PC-3 (cell line): ENCODE results near the gene KCNQ2. TPM values are rescaled to one million over a fixed set of nuclear protein-coding genes. Genes with fewer than 3 reads are reported as not detected.

Experiments used
- ATAC-seq: fragments of 200-7000 bp; cut with Tn5 transposase; 2 replicates; pipeline ENCODE4 v1.9.1; 2020; ENCODE audit warnings: mild to moderate bottlenecking, moderate library complexity
- BruUV-seq: library from RNA; stranded (reverse); fragments of 400-500 nt; replicated peaks from 2 replicates; lab custom pipeline; 2021; lab: Mats Ljungman, UMichigan
- CTCF ChIA-PET: fragments of 300-600 bp; sonication (Branson Sonifier 250); formaldehyde crosslinking; loops from one replicate; lab custom pipeline; 2022; ENCODE audit warnings: antibody characterized with exemption; lab: Charles Lee
- POLR2A ChIA-PET: fragments of 300-600 bp; sonication (Branson Sonifier 250); formaldehyde crosslinking; loops from one replicate; lab custom pipeline; 2022; ENCODE audit warnings: antibody characterized with exemption; ENCODE audit not compliant: unreplicated experiment; lab: Charles Lee
- DNase-seq: peaks from one replicate; pipeline ENCODE4 v3.0.0-alpha.2; 2015
- H2AFZ ChIP-seq: fragments of 300-600 bp; sonication (generic); 2 replicates; pipeline ENCODE4 v1.6.0; 2016; ENCODE audit warnings: antibody characterized with exemption, low read length
- H3F3A ChIP-seq: fragments of 300-600 bp; sonication (generic); one replicate; pipeline ENCODE4 v1.6.0; 2017; ENCODE audit warnings: antibody characterized with exemption, low read length, control low read depth, mild to moderate bottlenecking; ENCODE audit not compliant: unreplicated experiment
- H3K27ac ChIP-seq: fragments of 300-600 bp; sonication (generic); 2 replicates; pipeline ENCODE4 v1.5.1; 2016; ENCODE audit warnings: mild to moderate bottlenecking, low read length
- H3K27me3 ChIP-seq: fragments of 300-600 bp; sonication (generic); 2 replicates; pipeline ENCODE4 v1.6.1; 2016; ENCODE audit warnings: low read length, mixed read lengths
- H3K36me3 ChIP-seq: fragments of 300-600 bp; sonication (generic); 2 replicates; pipeline ENCODE4 v1.6.1; 2016; ENCODE audit warnings: low read depth, mixed run types, low read length, mixed read lengths
- H3K4me1 ChIP-seq: fragments of 300-600 bp; sonication (generic); 2 replicates; pipeline ENCODE4 v1.5.1; 2016; ENCODE audit warnings: low read length; ENCODE audit not compliant: insufficient read depth
- H3K4me2 ChIP-seq: fragments of 300-600 bp; sonication (generic); 2 replicates; pipeline ENCODE4 v1.6.0; 2016; ENCODE audit warnings: low read length
- H3K4me3 ChIP-seq: fragments of 300-600 bp; sonication (generic); 2 replicates; pipeline ENCODE4 v1.5.1; 2016; ENCODE audit warnings: mild to moderate bottlenecking, low read length, mixed read lengths
- H3K79me2 ChIP-seq: fragments of 300-600 bp; sonication (generic); 2 replicates; pipeline ENCODE4 v1.6.1; 2017; ENCODE audit warnings: low read length, mixed read lengths
- H3K9ac ChIP-seq: fragments of 300-600 bp; sonication (generic); 2 replicates; pipeline ENCODE4 v1.6.0; 2016; ENCODE audit warnings: mild to moderate bottlenecking, low read length
- H3K9me2 ChIP-seq: fragments of 300-600 bp; sonication (generic); replicated peaks from 2 replicates; pipeline ENCODE4 v1.6.1; 2016; ENCODE audit warnings: mixed run types, low read length, mixed read lengths
- H3K9me3 ChIP-seq: fragments of 300-600 bp; sonication (generic); 2 replicates; pipeline ENCODE4 v1.6.1; 2016; ENCODE audit warnings: low read length, mixed read lengths
- H4K20me1 ChIP-seq: fragments of 300-600 bp; sonication (generic); 2 replicates; pipeline ENCODE4 v1.6.1; 2016; ENCODE audit warnings: low read length, mixed read lengths
- CTCF ChIP-seq: fragments of 300-600 bp; sonication (generic); conservative IDR thresholded peaks from 2 replicates; pipeline ENCODE4 v1.5.1; 2017; ENCODE audit warnings: antibody characterized with exemption, low read depth, mild to moderate bottlenecking, low read length
- EZH2 ChIP-seq: fragments of 300-600 bp; sonication (generic); IDR thresholded peaks from one replicate; pipeline ENCODE4 v1.6.1; 2017; ENCODE audit warnings: antibody characterized with exemption, mild to moderate bottlenecking, low read length; ENCODE audit not compliant: unreplicated experiment
- EZH2phosphoT487 ChIP-seq: fragments of 300-600 bp; sonication (generic); IDR thresholded peaks from 2 replicates; pipeline ENCODE4 v1.6.1; 2018; ENCODE audit warnings: mild to moderate bottlenecking, antibody characterized with exemption, low read length, borderline replicate concordance
- intact Hi-C: fragments of 100-400 bp; cut with micrococcal nuclease; formaldehyde crosslinking; loops from 2 replicates; pipeline ENCODE4 v1.9.0; 2023
- total RNA-seq: library from RNA; depleted of rRNA; stranded (reverse); fragments of >200 nt; gene quantifications from 2 replicates; pipeline ENCODE4 v1.2.3, GENCODE V29; 2014

KCNQ2 gene
- total RNA-seq, 1 experiment from 2014 or later: not detected

- H3K4me1 ChIP-seq: no peaks in the 10 kb centered on the region
- H2AFZ ChIP-seq: no peak overlapping the region
- no peak for ATAC-seq
- no peaks in the 10 kb centered on the region for H3K36me3 ChIP-seq
- no TSS peak for BruUV-seq
- ChIA-PET CTCF (no interaction called here), POLR2A (no interaction called here)
- H3K4me3 ChIP-seq: no peak overlapping the region
- H3K27me3 ChIP-seq: peaks cover 4% of the 10 kb centered on the region
- no peaks in the 10 kb centered on the region for H3K9me2 ChIP-seq
- H3F3A ChIP-seq: no peaks in the 10 kb centered on the region
- H3K27ac ChIP-seq: no peak overlapping the region
- TF ChIP-seq EZH2 (no peak), CTCF (no peak), EZH2phosphoT487 (no peak)
- H4K20me1 ChIP-seq: no peaks in the 10 kb centered on the region
- H3K9ac ChIP-seq: no peak overlapping the region
- H3K79me2 ChIP-seq: no peaks in the 10 kb centered on the region
- no peak for DNase-seq
- no peak overlapping the region for H3K4me2 ChIP-seq
- no peaks in the 10 kb centered on the region for H3K9me3 ChIP-seq
- intact Hi-C loops: no loop called here
These were observed 63.2 kb downstream of the KCNQ2 start for GRCh38 chr20:63409066-63409833.

DNA sequence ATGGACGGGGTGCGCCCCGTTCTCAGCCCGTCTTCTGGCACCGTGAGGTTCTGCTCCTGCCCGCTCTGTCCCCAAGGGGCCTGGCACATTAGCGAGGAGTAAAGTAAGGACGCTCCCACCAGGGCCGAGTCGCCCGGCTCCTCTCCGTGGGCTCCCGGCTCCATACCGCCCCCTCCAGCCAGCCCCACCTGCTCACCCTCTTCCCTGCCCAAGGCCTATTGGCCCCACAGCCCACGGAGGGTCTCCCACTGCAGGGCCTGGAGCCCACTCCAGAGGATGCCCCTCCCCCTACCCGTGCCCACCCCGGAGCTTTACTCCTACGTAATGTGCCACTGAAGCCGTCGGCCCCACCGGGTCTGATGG is 63.8 kb downstream of the KCNQ2 start:
- H3K9ac ChIP-seq: no peak overlapping the region
- H3K9me2 ChIP-seq: no peaks in the 10 kb centered on the region
- DNase-seq (no peak), ATAC-seq (no peak)
- H3K27ac ChIP-seq: no peak overlapping the region
- intact Hi-C loops: no loop called here
- no peaks in the 10 kb centered on the region for H3K36me3 ChIP-seq
- H4K20me1 ChIP-seq: no peaks in the 10 kb centered on the region
- POLR2A ChIA-PET: no interaction called here
- H3K4me2 ChIP-seq: no peak overlapping the region
- H2AFZ ChIP-seq: no peak overlapping the region
- no peaks in the 10 kb centered on the region for H3K27me3 ChIP-seq
- BruUV-seq: no TSS peak
- H3F3A ChIP-seq: no peaks in the 10 kb centered on the region
- TF ChIP-seq EZH2 (no peak), CTCF (no peak), EZH2phosphoT487 (no peak)
- CTCF ChIA-PET: no interaction called here
- H3K79me2 ChIP-seq: no peaks in the 10 kb centered on the region
- H3K9me3 ChIP-seq: no peaks in the 10 kb centered on the region
- H3K4me3 ChIP-seq: no peak overlapping the region
- H3K4me1 ChIP-seq: no peaks in the 10 kb centered on the region

GRCh38 chr20:63407928-63408683 is 64.3 kb downstream of the KCNQ2 start:
- H3K4me3 ChIP-seq: no peak overlapping the region
- no peaks in the 10 kb centered on the region for H3K79me2 ChIP-seq
- no peaks in the 10 kb centered on the region for H3K4me1 ChIP-seq
- no peaks in the 10 kb centered on the region for H3K9me2 ChIP-seq
- POLR2A ChIA-PET: no interaction called here
- no peak for ATAC-seq
- no peak overlapping the region for H3K9ac ChIP-seq
- no peak overlapping the region for H2AFZ ChIP-seq
- H3K27ac ChIP-seq: no peak overlapping the region
- no peaks in the 10 kb centered on the region for H3F3A ChIP-seq
- intact Hi-C loops: no loop called here
- no peak for DNase-seq
- no TSS peak for BruUV-seq
- no peaks in the 10 kb centered on the region for H3K36me3 ChIP-seq
- CTCF ChIA-PET: no interaction called here
- H3K4me2 ChIP-seq: no peak overlapping the region
- H3K9me3 ChIP-seq: no peaks in the 10 kb centered on the region
- no peaks in the 10 kb centered on the region for H4K20me1 ChIP-seq
- no peaks in the 10 kb centered on the region for H3K27me3 ChIP-seq
- TF ChIP-seq EZH2phosphoT487 (no peak), CTCF (no peak), EZH2 (no peak)
